GM20431 (cell line): ENCODE measurements around the gene CYBC1.
"Not testable (repeated sequence)": the region's sequence is repeated elsewhere in the genome, so short reads cannot be mapped to it uniquely, and the experiment has no call there.

ENCODE experiments used
- in situ Hi-C: fragments of 300-500 bp; cut with MseI, MboI; formaldehyde crosslinking; loops from one replicate; pipeline ENCODE4 v1.15.0; 2020; ENCODE audit warnings: low sequenced_read_pairs; ENCODE audit not compliant: unreplicated experiment

CYBC1 gene

GRCh38 chr17:82412535-82413520, 37.7 kb downstream of the CYBC1 start:
- in situ Hi-C loops = no loop called here

- in situ Hi-C loops = not testable (repeated sequence)
Measured at GRCh38 chr17:82412081-82412480, 38.5 kb downstream of the CYBC1 start.

GRCh38 chr17:82411396-82412053, 39.0 kb downstream of the CYBC1 start:
- in situ Hi-C loops = no loop called here

GRCh38 chr17:82410014-82410716, 40.4 kb downstream of the CYBC1 start:
- in situ Hi-C loops = no loop called here

- in situ Hi-C loops = loop anchor here (10.0 kb wide), 1 partner anchor 54 kb away; the partner anchor contains the start of gene TEX19
Measured at GRCh38 chr17:82408938-82409318, 41.6 kb downstream of the CYBC1 start.

- in situ Hi-C loops = loop anchor here (10.0 kb wide), 1 partner anchor 54 kb away; the partner anchor contains the start of gene TEX19
Measured at GRCh38 chr17:82408288-82408937, 42.1 kb downstream of the CYBC1 start.

GRCh38 chr17:82407255-82407654, 43.3 kb downstream of the CYBC1 start:
- in situ Hi-C loops = loop anchor here (10.0 kb wide), 1 partner anchor 52 kb away; the partner anchor contains the start of gene TEX19

GRCh38 chr17:82406131-82406671, 44.4 kb downstream of the CYBC1 start:
- in situ Hi-C loops = loop anchor here (10.0 kb wide), 1 partner anchor 51 kb away; the partner anchor contains the start of gene TEX19

GRCh38 chr17:82405051-82405450, 45.5 kb downstream of the CYBC1 start:
- in situ Hi-C loops = loop anchor here (10.0 kb wide), 1 partner anchor 50 kb away; the partner anchor contains the start of gene TEX19

GRCh38 chr17:82403662-82404660, 46.6 kb downstream of the CYBC1 start:
- in situ Hi-C loops = loop anchor here (10.0 kb wide), 1 partner anchor 49 kb away; the partner anchor contains the start of gene TEX19

GRCh38 chr17:82402865-82403264, 47.7 kb downstream of the CYBC1 start:
- in situ Hi-C loops = loop anchor here (10.0 kb wide), 1 partner anchor 48 kb away; the partner anchor contains the start of gene TEX19

- in situ Hi-C loops = loop anchor here (10.0 kb wide), 1 partner anchor 46 kb away; the partner anchor contains the start of gene TEX19
Measured at GRCh38 chr17:82400830-82401229, 49.7 kb downstream of the CYBC1 start.

GRCh38 chr17:82400206-82400605, 50.3 kb downstream of the CYBC1 start:
- in situ Hi-C loops = loop anchor here (10.0 kb wide), 1 partner anchor 45 kb away; the partner anchor contains the start of gene TEX19

- in situ Hi-C loops = loop anchor here (10.0 kb wide), 1 partner anchor 45 kb away; the partner anchor contains the start of gene TEX19
Measured at GRCh38 chr17:82399601-82400101, 50.9 kb downstream of the CYBC1 start.

- in situ Hi-C loops = no loop called here
Measured at GRCh38 chr17:82399041-82399441, 51.5 kb downstream of the CYBC1 start.

GRCh38 chr17:82397449-82398335, 52.9 kb downstream of the CYBC1 start:
- in situ Hi-C loops = no loop called here
